Brain pericyte (primary cell): ENCODE data around the gene GATA5.

ENCODE experiments used
- DNase-seq: peaks from one replicate; pipeline ENCODE4 v3.0.0-alpha.2; 2012; ENCODE audit warnings: low read depth, low spot score

The GATA5 gene

GRCh38 chr20:62487561-62488354 is 12.0 kb upstream of the GATA5 start:
- DNase-seq = no peak

GRCh38 chr20:62487118-62487517 is 11.3 kb upstream of the GATA5 start:
- DNase-seq = no peak

- no peak for DNase-seq
These were observed 10.7 kb upstream of the GATA5 start for GRCh38 chr20:62486484-62486883.

- no peak for DNase-seq
These were observed 9.9 kb upstream of the GATA5 start for GRCh38 chr20:62485701-62486089.

GRCh38 chr20:62485062-62485700 is 9.4 kb upstream of the GATA5 start:
- no peak for DNase-seq

- no peak for DNase-seq
These were observed 8.7 kb upstream of the GATA5 start for GRCh38 chr20:62484478-62484877.

GRCh38 chr20:62483613-62484458 is 8.0 kb upstream of the GATA5 start:
- no peak for DNase-seq

GRCh38 chr20:62482974-62483373 is 7.2 kb upstream of the GATA5 start:
- no peak for DNase-seq

GRCh38 chr20:62482146-62482809 is 6.5 kb upstream of the GATA5 start:
- DNase-seq = no peak

- no peak for DNase-seq
These were observed 5.8 kb upstream of the GATA5 start for GRCh38 chr20:62481425-62482145.

GRCh38 chr20:62480318-62480717 is 4.5 kb upstream of the GATA5 start:
- no peak for DNase-seq

GRCh38 chr20:62479656-62480055 is 3.9 kb upstream of the GATA5 start:
- DNase-seq = no peak

GRCh38 chr20:62479156-62479555 is 3.4 kb upstream of the GATA5 start:
- DNase-seq = no peak

- no peak for DNase-seq
These were observed 2.1 kb upstream of the GATA5 start for GRCh38 chr20:62477669-62478455.

- DNase-seq = no peak
These were observed 452 bp upstream of the GATA5 start for GRCh38 chr20:62476056-62476838.

GRCh38 chr20:62475027-62475771 is 596 bp downstream of the GATA5 start:
- no peak for DNase-seq

- no peak for DNase-seq
These were observed 1.2 kb downstream of the GATA5 start for GRCh38 chr20:62474604-62475026.

GRCh38 chr20:62473717-62474603 is 1.8 kb downstream of the GATA5 start:
- no peak for DNase-seq
